ENCODE data around the gene PDZD8.
"Not testable (repeated sequence)": the region's sequence is repeated elsewhere in the genome, so short reads cannot be mapped to it uniquely, and the experiment has no call there.

PDZD8 gene

DNA sequence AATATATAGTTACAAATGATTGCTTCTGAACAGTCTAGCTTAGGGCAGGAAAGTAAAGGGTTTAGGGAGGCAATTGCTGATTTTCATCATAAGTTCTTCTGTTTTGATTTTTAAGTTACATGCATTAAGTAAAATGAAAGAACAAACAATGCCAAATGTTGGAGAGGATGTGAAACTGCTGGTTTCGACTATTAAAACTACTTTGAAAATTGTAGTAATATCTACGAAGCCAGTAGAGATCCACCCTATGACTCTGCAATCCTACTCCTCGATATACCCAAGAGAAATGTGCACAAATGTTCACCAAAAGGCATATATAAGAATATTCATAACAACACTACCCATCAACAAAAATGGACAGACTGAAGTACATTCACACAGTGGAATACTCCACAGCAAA, 24.3 kb downstream of the PDZD8 start:
- no peak for DNase-seq (ENCODE audit: low spot score)

DNA sequence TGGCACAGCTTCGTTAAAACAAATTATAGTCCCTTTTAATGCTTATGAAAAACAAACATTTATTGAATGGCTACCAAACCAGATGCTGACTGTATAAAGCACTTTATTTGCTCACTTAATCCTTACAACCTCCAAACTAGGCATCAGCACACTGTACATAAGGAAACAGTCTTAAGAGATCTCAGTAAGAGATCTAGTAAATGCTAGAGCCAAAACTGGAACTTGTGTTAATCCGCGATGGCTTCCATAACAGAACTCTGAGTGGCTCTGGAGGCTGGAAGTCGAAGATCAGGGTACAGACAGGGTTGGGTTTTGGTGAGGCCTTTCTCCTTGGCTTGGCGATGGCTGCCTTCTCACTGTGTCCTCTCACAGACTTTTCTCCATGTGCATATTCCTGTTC, 27.0 kb downstream of the PDZD8 start:
- no peak for DNase-seq (ENCODE audit: low spot score)

DNA sequence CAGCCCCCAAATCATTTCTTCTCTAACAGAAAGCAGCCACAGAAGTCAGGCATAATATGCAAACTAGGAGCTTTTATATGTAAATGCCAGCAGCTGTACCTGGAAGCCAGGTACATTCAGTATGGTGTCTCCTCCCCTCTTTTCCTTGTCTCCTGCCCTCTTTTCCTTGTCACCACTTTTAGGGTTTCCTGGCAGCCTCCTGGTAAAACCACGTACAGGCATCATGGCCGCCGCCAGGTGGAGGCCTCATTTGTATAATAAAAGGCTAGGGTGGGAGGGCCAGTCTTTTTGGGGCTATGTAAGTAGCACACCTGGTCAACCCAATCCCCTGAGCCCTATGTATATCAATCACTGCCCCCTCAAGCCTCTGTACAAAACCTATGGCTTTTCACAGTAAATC, 28.7 kb downstream of the PDZD8 start:
- no peak for DNase-seq (ENCODE audit: low spot score)

DNA sequence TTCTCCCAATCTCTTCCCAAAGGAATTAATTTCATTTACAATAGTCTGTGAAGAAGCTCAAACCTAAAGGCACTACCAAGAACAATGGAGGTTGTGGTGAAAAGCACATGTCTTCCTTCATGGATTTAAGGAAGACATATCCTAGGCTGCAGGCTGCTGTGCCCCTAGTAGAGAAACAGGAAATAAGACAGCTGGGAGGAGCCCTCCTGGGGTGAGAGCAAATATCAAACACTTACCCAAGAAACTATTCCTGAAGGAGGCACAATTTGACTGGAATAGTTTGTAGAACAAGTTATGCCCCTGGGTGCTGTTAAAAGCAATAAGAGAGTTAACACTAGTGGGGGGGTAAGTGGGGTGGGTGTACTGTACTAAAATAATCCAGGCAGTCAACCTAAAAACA, 30.1 kb downstream of the PDZD8 start:
- no peak for DNase-seq (ENCODE audit: low spot score)

DNA sequence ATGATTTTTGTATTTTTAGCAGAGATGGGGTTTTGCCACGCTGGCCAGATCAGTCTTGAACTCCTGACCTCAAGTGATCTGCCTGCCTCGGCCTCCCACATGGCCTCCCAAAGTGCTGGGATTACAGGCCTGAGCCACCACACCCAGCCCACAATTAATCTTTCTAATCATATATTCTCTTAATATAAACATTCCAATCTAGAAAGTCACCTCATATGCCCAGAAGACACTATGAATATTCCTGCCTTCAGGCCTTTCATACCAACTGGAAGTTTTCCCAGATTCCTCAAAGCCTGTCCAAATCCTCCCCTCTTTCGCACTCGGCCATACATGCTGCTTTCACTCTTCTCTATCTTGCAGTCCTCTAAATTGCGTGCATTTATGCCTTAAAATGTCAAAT, 32.6 kb downstream of the PDZD8 start:
- DNase-seq (ENCODE audit: low spot score) = peak; percentile 49

DNA sequence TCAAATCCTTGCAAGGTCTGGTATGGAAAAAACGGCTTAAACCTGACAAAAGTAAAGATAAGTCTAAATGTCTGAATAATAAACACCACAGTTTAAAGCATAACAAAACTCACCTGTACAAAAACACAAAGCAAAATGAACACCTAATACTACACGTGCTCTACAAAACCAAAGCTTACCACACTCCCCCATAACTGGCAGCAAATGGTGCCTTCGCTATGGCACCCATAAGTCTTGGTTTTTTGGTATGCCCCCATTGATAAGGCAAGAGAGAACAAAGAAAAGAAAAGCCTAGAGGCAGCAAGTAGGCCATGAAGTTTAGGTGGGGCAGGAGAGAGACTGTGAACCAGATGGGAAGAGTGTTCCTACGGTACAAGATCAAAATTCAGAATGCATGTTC, 34.2 kb downstream of the PDZD8 start:
- DNase-seq (ENCODE audit: low spot score) = no peak

DNA sequence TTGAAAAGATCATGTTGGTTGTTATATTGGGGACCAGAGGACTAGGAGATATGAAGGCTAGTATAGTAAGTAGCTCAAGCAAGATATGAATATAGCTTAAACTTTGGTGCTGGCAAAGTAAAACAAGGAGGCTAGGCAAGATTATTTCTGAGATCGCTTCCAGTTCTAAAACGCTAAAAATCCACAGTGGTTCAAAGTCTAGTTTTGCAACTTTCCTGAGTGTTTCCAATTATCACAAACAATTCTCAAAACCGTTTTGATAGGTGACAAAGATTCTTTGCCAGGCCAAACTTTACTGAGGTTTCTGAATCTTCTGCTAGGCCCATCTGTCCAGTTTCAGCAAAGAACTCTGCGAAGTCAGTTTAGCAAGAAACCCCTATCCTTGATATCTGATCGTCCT, 35.3 kb downstream of the PDZD8 start:
- DNase-seq (ENCODE audit: low spot score) = no peak

DNA sequence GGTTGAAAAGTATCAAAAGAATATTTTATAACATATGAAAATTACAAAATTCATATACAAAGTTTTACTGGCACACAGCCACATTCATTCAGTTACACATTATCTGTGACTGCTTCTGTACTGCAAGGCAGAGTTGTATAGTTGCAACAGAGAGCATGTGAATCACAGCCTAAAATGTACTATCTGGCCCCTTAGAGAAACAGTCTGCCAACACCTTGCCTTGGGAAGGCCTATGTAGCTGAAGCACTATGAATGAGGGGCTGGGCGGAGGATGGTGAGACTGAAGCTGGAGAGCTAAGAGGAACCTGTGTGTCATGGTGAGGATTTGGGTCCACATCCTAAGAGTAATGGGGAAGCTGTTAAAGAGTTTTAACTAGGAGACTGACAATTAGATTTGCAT, 35.7 kb downstream of the PDZD8 start:
- no peak for DNase-seq (ENCODE audit: low spot score)

DNA sequence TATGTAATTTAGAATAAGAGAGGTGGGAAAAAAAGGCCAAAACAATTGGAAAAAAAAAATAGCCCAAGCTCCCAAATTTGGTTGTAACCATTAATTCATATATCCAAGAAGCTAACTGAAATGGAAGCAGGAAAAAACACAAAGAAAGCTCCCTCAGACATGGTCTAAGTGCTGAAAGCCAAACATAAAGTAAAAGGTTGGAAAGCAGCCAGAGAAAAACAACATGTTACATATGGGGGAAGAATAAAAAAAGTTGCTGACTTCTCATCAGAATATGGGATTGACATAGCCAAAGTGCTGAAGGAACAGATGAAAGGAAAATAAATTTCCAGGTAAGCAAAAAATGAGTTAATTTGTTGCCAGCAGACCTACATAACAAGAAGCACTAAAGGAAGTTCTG, 40.3 kb downstream of the PDZD8 start:
- DNase-seq (ENCODE audit: low spot score) = no peak

DNA sequence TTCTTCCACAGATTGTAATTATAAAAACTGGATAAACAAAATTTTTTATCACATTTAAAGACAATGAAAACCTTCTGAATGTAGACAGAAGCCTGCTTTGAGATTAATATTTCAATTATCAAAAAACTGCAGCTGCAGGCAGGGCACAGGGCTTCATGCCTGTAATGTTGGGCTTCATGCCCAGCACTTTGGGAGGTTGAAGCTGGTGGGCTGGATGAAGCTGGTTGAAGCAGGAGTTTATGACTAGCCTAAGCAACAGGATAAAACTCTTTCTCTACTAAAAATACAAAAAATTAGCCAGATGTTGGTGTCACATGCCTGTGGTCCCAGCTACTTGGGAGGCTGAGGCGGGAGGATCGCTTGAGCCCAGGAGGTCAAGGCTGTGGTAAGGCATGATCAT, 41.2 kb downstream of the PDZD8 start:
- no peak for DNase-seq (ENCODE audit: low spot score)

DNA sequence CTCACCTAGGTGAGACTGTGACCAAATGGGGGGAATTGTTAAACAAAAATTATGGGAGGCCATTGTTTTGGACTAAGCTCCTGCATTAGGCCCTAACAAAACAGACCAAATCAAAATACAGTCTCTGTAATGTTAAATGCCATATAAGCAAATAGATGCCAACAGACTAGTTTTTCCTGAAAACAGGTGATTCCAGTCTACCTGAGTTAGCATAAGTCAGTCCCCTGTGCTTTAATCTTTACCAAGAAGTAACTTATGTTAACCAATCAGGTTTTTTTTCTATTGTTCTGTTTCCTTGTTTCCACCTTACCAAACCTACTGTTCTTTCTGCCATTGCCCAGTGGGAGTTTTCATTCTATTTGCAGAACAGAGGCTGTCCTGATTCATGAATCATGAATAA, 48.0 kb downstream of the PDZD8 start:
- DNase-seq (ENCODE audit: low spot score) = no peak

DNA sequence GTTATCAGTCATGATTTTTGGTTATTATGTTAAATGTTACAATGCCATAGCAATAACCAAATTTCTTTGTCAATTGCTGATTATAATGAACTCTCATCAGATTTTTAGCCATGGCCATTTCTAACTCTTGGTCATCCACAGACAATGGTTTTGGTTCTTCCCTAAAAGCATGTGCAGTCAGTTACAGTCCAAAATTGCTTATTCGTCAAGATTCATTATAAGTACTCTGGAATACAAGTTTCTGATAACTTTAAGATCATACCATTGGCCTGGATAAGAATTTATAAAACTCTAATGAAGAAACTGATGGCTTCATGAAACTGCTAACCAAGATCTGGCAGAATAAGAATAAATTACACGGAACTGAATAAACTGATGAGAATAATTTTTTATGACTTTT, 50.9 kb downstream of the PDZD8 start:
- DNase-seq (ENCODE audit: low spot score) = no peak

DNA sequence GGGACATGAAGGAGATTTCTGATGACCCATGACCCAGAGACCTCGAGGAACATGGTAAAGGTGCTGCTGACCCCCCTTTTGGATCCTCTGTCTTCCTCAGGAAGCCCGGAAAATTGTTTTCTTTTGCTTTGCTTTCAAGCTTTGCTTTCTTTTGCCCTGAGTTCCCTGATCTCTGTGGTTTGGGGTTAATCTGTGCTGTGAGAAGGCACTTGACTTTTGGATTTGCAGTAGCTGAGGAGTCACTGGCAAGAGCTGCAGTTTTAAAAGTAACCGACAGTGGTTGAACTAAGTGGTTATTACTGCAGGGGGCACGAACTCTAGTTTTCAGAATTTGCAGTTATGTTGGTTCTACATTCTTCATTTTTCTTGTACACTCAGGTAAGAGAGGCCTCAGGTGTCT, 53.0 kb downstream of the PDZD8 start:
- DNase-seq (ENCODE audit: low spot score) = no peak

DNA sequence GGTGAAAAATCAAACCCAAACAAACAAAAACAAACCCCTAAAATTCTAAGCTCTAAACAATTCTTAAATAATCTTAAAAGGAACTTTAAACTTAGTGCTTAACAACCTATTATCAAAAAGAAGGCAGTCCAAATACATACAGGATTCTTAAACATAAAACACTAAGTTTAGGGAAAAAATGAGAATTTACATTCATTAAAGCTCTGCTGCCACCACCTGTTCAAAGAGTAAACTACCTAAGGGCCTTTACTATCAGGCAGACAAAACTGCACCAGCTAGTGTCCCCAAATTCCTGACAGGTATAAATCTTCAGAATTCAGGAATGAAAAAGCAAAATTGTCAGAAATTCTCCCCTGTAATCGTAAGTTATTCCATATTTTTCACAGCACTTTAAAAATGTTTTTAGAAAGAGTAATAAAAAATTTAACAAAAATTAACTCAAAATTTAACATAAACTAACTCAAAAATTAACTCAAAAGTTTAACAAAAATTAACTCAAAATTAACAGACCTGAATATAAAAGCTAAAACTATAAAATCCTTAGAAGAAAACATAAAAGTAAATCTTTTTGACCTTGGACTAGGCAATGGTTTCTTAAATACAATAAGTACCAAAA, 55.1 kb downstream of the PDZD8 start:
- no peak for DNase-seq (ENCODE audit: low spot score)

DNA sequence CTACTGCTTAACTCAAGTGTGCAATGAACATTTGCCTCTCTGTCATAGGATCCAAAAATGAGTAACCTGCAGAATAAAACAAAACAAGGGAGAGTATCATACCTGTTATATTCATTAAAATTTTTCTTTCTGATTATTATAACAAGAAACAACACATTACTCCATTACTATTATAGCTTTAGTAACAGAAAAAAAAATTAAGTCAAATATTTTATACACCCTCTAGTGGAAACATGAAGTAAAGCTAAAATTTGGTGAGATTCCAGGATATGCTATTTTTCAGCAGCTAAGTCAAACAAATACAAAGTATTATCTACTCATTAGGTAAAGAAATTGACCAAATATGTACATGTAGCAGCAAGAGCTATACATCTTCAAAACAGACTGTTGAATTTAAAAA, 56.3 kb downstream of the PDZD8 start:
- DNase-seq (ENCODE audit: low spot score) = no peak

DNA sequence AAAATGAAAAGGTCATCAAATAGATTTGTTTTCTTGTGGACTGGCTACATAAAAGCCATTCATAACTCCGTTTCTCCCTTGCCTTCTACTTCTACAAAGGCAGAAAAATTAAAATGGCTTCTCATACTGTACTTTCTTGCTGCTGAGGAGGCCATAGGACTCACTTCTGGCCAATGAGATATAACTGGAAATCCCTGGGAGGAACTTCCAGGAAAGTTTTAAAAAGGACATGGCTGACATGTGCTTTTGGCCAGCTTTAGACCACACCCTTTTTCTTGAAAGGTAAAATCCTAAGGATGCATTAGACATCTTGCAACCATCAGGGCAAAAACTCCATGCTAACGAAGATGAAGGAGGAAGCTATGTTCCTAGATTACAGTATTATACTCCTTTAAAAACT, 58.5 kb downstream of the PDZD8 start:
- no peak for DNase-seq (ENCODE audit: low spot score)

DNA sequence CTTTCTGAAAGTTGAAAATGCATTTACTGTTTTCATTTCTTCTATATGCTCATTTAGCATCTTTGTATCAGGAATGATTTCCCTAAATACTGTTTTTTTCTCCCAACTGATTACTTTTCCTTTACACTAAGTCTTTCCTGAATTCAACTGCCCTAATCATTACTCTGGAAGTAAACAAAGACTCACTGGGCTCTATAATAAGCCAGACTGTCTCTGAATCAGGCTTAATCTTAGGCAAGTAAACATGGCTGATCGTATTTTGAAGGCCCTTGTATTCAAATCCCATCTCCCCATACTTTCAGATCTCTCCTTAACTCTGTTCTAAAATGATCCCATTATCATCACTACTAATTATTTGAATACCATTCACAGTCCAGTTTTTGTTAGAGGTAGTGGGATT, 61.6 kb downstream of the PDZD8 start:
- DNase-seq (ENCODE audit: low spot score) = no peak

DNA sequence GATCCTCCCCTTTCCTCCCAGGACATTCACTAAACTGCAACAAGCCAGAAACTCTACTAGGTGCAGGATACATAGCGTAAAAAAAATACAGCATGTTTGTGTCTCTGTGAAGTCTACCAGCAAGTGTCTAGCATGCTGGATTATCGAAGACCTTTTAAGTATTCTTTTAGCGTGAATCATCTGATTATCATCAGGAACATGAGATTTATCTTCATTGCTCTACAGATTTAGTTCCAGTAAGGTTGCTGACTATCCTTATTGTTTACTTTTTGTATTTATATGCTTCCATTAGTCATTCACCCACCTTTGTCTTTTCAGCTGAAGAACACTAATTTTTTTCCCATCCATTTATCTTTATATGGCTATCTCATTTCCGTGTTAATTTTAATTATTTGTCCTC, 62.8 kb downstream of the PDZD8 start:
- DNase-seq (ENCODE audit: low spot score) = no peak

DNA sequence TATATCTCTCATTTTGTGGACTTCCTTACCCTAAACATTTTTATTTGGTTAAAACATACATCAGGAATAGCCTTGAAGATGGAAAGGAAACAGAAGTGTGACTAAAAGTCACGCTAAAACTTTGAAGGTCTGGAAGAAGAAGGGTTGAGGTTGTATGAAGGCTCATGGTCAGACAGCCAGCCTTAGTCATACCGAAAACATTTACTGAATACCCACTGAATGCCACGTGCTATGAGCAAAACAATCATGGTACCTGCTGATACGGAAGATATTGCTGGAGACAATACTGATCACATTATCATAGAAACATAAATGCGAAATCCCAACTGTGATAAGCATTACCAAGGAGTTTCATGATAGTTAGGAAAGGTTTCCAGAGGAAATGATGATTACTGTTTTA, 64.0 kb downstream of the PDZD8 start:
- no peak for DNase-seq (ENCODE audit: low spot score)

DNA sequence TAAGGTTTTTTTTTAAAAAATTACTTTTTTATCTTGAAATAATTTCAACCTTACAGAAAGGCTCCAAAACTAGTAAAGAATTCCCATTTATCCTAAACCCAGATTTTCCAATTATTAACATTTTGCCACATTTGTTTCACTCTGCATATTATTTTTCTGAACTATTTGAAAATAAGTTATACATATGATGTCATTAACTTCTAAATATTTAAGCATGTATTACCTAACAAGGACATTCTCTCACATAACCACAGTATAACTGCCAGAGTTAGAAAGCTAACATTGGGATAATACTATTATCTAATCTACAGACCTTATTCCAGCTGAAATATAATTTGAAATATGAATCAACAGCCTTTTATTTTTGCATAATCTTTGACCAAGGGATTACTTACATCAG, 68.6 kb downstream of the PDZD8 start:
- no peak for DNase-seq (ENCODE audit: low spot score)

DNA sequence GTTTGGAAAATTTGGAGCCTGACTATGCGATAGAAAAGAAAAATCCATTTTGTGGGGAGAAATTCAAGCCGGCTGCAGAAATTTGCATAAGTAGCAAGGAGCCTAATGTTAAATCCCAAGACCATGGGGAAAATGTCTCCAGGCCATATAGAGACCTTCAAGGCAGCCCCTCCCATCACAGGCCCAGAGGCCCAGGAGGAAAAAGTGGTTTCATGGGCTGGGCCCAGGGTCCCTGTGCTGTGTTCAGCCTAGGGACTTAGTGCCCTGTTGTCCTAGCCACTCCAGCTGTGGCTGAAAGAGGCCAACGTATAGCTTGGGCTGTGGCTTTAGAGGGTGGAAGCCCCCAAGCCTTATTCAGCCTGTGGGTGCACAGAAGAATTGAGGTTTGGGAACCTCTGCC, 71.8 kb downstream of the PDZD8 start:
- not testable (repeated sequence) for DNase-seq (ENCODE audit: low spot score)

DNA sequence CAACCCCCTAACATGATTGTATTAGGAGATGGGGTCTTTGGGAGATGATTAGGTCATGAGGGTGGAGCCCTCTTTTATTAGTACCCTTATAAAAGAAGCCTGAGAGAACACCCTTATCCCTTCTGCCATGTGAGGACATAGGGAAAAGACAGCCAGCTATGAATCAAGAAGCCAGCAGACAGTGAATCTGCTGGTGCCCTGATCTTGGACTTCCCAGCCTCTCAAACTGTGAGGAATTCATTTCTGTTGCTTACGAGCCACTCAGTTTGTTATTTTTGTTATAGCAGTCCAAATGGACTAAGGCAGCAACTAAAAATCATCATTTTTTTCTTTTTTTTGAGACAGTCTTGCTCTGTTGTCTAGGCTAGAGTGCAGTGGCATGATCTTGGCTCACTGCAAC, 74.6 kb downstream of the PDZD8 start:
- DNase-seq (ENCODE audit: low spot score) = no peak

DNA sequence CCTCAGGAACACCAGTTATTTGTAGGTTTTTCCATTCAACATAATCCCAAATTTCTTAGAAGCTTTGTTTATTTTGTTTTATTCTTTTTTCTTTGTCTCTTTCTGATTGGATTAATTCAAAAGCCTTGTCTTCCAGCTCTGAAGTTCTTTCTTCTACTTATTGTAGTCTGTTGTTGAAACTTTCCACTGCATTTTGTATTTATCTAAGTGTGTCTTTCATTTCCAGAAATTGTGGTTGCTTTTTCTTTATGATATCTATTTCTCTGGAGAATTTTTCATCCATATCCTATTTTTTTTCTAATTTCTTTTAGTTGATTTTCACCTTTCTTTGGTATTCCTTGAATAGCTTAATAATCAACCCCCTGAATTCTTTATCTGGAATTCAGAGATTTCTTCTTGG, 75.8 kb downstream of the PDZD8 start:
- DNase-seq (ENCODE audit: low spot score) = no peak

DNA sequence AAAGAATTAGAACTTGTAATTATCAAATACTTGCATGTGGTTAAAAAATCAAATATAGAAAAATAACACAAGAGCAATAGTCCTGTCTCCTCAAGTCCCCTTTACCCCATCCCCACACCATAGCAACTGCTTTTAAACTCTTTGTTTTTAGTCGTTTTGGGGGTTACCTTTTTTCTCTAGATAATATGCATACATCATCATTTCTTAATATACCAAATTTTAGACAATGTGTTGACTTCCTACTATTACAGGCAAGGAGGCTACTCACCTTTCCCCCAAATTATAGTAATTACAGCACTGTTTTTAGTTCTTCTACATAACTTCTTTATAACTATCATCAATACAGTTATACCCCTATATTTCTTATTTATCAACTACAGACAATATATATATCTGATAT, 77.0 kb downstream of the PDZD8 start:
- no peak for DNase-seq (ENCODE audit: low spot score)

DNA sequence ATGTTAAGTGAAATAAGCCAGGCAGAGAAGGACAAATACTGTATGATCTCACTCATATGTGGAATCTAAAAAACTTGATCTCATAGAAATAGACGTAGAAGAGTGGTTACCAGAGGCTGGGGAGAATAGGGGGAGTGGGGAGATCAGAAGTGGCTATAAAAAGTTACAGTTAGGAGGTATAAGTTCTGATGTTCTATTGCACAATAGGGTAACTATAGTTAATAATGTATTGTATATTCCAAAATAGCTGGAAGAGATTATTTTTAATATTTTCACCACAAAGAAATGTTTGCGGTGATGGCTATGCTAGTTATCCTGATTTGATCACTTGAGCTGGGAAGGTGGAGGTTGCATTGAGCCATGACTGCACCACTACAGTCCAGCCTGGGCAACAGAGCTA, 80.5 kb downstream of the PDZD8 start:
- no peak for DNase-seq (ENCODE audit: low spot score)

Measured in hepatic stellate cell (primary cell).